ENCODE measurements around the gene SCUBE1. TPM values are rescaled to one million over a fixed set of nuclear protein-coding genes. Genes with fewer than 3 reads are reported as not detected.

The SCUBE1 gene
- total RNA-seq, 1 experiment from 2014 or later: not detected

GRCh38 chr22:43301866-43302265, 41.3 kb downstream of the SCUBE1 start:
- no TSS peak for BruUV-seq (replicated peaks)
- Histone ChIP-seq H3K27me3 (ENCODE audit: insufficient read depth, low read depth) (peaks cover 97% of the 10 kb centered on the region), H3F3A (ENCODE audit: insufficient read depth, low read depth) (no peaks in the 10 kb centered on the region), H3K4me3 (no peak overlapping the region), H3K36me3 (ENCODE audit: low read depth) (no peaks in the 10 kb centered on the region), H3K79me2 (ENCODE audit: low read depth) (no peaks in the 10 kb centered on the region), H3K9me3 (ENCODE audit: insufficient read depth, low read depth) (no peaks in the 10 kb centered on the region), H3K9me2 (ENCODE audit: insufficient read depth) (no peaks in the 10 kb centered on the region), H3K4me1 (replicated peaks; ENCODE audit: insufficient read depth) (no peaks in the 10 kb centered on the region), H2AFZ (no peak overlapping the region), H4K20me1 (ENCODE audit: insufficient read depth) (no peaks in the 10 kb centered on the region), H3K4me2 (no peak overlapping the region), H3K27ac (no peak overlapping the region)
- ChIA-PET POLR2A (ENCODE audit: unreplicated experiment) (no interaction called here), CTCF (interaction anchor here (1.2 kb wide), 1 partner anchor 28 kb away, joined by 3 read pairs; no protein-coding TSS in a partner anchor)
- intact Hi-C loops (cut with micrococcal nuclease; ENCODE audit: unreplicated experiment): no loop called here
- TF ChIP-seq CTCF (conservative IDR thresholded peaks at IDR 0.05) (no peak), EZH2 (IDR thresholded peaks at IDR 0.05; ENCODE audit: low read depth) (no peak)
- DNase-seq: no peak

- intact Hi-C loops (cut with micrococcal nuclease; ENCODE audit: unreplicated experiment): no loop called here
- H3K4me2 ChIP-seq: no peak overlapping the region
- H3F3A ChIP-seq (ENCODE audit: insufficient read depth, low read depth): no peaks in the 10 kb centered on the region
- no peaks in the 10 kb centered on the region for H3K9me3 ChIP-seq (ENCODE audit: insufficient read depth, low read depth)
- H3K4me3 ChIP-seq: no peak overlapping the region
- CTCF ChIA-PET: no interaction called here
- H3K27ac ChIP-seq: no peak overlapping the region
- no peaks in the 10 kb centered on the region for H3K9me2 ChIP-seq (ENCODE audit: insufficient read depth)
- no peaks in the 10 kb centered on the region for H3K79me2 ChIP-seq (ENCODE audit: low read depth)
- no peak for DNase-seq
- H4K20me1 ChIP-seq (ENCODE audit: insufficient read depth): no peaks in the 10 kb centered on the region
- no peaks in the 10 kb centered on the region for H3K36me3 ChIP-seq (ENCODE audit: low read depth)
- H3K27me3 ChIP-seq (ENCODE audit: insufficient read depth, low read depth): peaks cover 97% of the 10 kb centered on the region
- no peaks in the 10 kb centered on the region for H3K4me1 ChIP-seq (replicated peaks; ENCODE audit: insufficient read depth)
- no TSS peak for BruUV-seq (replicated peaks)
- no peak overlapping the region for H2AFZ ChIP-seq
- TF ChIP-seq CTCF (conservative IDR thresholded peaks at IDR 0.05) (no peak), EZH2 (IDR thresholded peaks at IDR 0.05; ENCODE audit: low read depth) (no peak)
- POLR2A ChIA-PET (ENCODE audit: unreplicated experiment): no interaction called here
Observed at GRCh38 chr22:43300891-43301676, 42.1 kb downstream of the SCUBE1 start.

- Histone ChIP-seq H3K4me1 (replicated peaks; ENCODE audit: insufficient read depth) (no peaks in the 10 kb centered on the region), H4K20me1 (ENCODE audit: insufficient read depth) (no peaks in the 10 kb centered on the region), H3F3A (ENCODE audit: insufficient read depth, low read depth) (no peaks in the 10 kb centered on the region), H2AFZ (no peak overlapping the region), H3K9me3 (ENCODE audit: insufficient read depth, low read depth) (no peaks in the 10 kb centered on the region), H3K4me3 (no peak overlapping the region), H3K27me3 (ENCODE audit: insufficient read depth, low read depth) (peaks cover 90% of the 10 kb centered on the region), H3K27ac (no peak overlapping the region), H3K79me2 (ENCODE audit: low read depth) (no peaks in the 10 kb centered on the region), H3K4me2 (no peak overlapping the region), H3K9me2 (ENCODE audit: insufficient read depth) (no peaks in the 10 kb centered on the region), H3K36me3 (ENCODE audit: low read depth) (no peaks in the 10 kb centered on the region)
- ChIA-PET POLR2A (ENCODE audit: unreplicated experiment) (no interaction called here), CTCF (interaction anchor here (0.6 kb wide), 1 partner anchor 536 kb away, joined by 3 read pairs; no protein-coding TSS in a partner anchor)
- intact Hi-C loops (cut with micrococcal nuclease; ENCODE audit: unreplicated experiment): no loop called here
- no peak for DNase-seq
- BruUV-seq (replicated peaks): no TSS peak
- TF ChIP-seq CTCF (conservative IDR thresholded peaks at IDR 0.05): no peak
Observed at GRCh38 chr22:43299736-43300135, 43.4 kb downstream of the SCUBE1 start.

Measured in PC-9 (cell line).